IPS-11a (cell line): ENCODE measurements around the gene ADAMTSL2.

ENCODE experiments used
- H3K4me3 ChIP-seq: one replicate; pipeline ENCODE4 v1.5.1; 2013; ENCODE audit warnings: low read depth, low read length, control low read depth

Gene ADAMTSL2

GRCh38 chr9:133529874-133530273 lies 4.6 kb upstream of the ADAMTSL2 start:
- no peak overlapping the region for H3K4me3 ChIP-seq

- H3K4me3 ChIP-seq, result no peak overlapping the region
These were observed 3.2 kb upstream of the ADAMTSL2 start for GRCh38 chr9:133531293-133531692.

GRCh38 chr9:133532937-133533668 lies 1.4 kb upstream of the ADAMTSL2 start:
- no peak overlapping the region for H3K4me3 ChIP-seq

GRCh38 chr9:133533857-133534256 lies 647 bp upstream of the ADAMTSL2 start:
- no peak overlapping the region for H3K4me3 ChIP-seq

- H3K4me3 ChIP-seq, result no peak overlapping the region
These were observed 888 bp downstream of the ADAMTSL2 start for GRCh38 chr9:133535306-133535877.

- H3K4me3 ChIP-seq, result no peak overlapping the region
These were observed 1.6 kb downstream of the ADAMTSL2 start for GRCh38 chr9:133536080-133536479.

GRCh38 chr9:133536536-133536935 lies 2.0 kb downstream of the ADAMTSL2 start:
- no peak overlapping the region for H3K4me3 ChIP-seq

- no peak overlapping the region for H3K4me3 ChIP-seq
These were observed 2.8 kb downstream of the ADAMTSL2 start for GRCh38 chr9:133537257-133537656.

GRCh38 chr9:133538176-133538575 lies 3.7 kb downstream of the ADAMTSL2 start:
- no peak overlapping the region for H3K4me3 ChIP-seq

GRCh38 chr9:133538851-133539833 lies 4.6 kb downstream of the ADAMTSL2 start:
- H3K4me3 ChIP-seq, result no peak overlapping the region

- H3K4me3 ChIP-seq, result no peak overlapping the region
These were observed 5.6 kb downstream of the ADAMTSL2 start for GRCh38 chr9:133539991-133540697.

GRCh38 chr9:133540698-133541025 lies 6.2 kb downstream of the ADAMTSL2 start:
- no peak overlapping the region for H3K4me3 ChIP-seq

GRCh38 chr9:133542002-133542401 lies 7.5 kb downstream of the ADAMTSL2 start:
- H3K4me3 ChIP-seq, result no peak overlapping the region

GRCh38 chr9:133543772-133544467 lies 9.4 kb downstream of the ADAMTSL2 start:
- H3K4me3 ChIP-seq, result no peak overlapping the region

GRCh38 chr9:133545494-133546286 lies 11.2 kb downstream of the ADAMTSL2 start:
- no peak overlapping the region for H3K4me3 ChIP-seq

- H3K4me3 ChIP-seq, result no peak overlapping the region
These were observed 11.8 kb downstream of the ADAMTSL2 start for GRCh38 chr9:133546287-133546680.

- no peak overlapping the region for H3K4me3 ChIP-seq
These were observed 12.6 kb downstream of the ADAMTSL2 start for GRCh38 chr9:133547116-133547515.

GRCh38 chr9:133551446-133551845 lies 16.9 kb downstream of the ADAMTSL2 start:
- H3K4me3 ChIP-seq, result no peak overlapping the region

- no peak overlapping the region for H3K4me3 ChIP-seq
These were observed 17.7 kb downstream of the ADAMTSL2 start for GRCh38 chr9:133552236-133552635.

GRCh38 chr9:133553123-133553522 lies 18.6 kb downstream of the ADAMTSL2 start:
- H3K4me3 ChIP-seq, result no peak overlapping the region
